GM18508 (cell line): ENCODE measurements around the gene MGRN1.

Source experiments
- ATAC-seq: cut with Tn5 transposase; IDR thresholded peaks from one replicate; pipeline ENCODE4 v1.9.1; 2021; ENCODE audit warnings: moderate number of reproducible peaks; ENCODE audit not compliant: insufficient read depth, unreplicated experiment

The MGRN1 gene

DNA sequence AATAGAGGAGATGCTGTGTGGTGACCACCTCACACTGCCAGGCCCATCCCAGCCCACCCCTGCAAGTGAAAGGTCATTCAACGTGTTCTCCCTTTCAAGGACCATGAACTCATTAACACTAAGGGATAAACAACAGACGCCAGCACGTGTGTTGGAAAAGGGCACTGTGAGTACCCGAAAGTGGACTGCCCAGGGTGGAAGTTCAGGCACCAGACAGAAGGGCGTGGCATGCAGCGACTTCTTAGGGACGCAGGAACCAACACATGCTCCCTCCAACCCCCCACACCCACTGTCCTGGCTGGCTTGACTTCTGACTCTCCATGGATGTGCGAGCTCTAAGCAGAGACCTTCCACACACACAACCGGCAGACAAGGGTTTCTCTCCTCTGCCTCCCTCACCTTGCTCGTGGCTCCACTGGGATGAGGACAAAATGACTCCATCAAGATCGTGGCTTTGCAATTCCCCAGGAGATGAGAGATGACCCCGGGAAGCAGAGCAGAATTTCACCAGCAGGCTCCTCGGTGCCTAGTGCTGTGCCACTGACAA is 20.9 kb upstream of the MGRN1 start:
- ATAC-seq: no peak

DNA sequence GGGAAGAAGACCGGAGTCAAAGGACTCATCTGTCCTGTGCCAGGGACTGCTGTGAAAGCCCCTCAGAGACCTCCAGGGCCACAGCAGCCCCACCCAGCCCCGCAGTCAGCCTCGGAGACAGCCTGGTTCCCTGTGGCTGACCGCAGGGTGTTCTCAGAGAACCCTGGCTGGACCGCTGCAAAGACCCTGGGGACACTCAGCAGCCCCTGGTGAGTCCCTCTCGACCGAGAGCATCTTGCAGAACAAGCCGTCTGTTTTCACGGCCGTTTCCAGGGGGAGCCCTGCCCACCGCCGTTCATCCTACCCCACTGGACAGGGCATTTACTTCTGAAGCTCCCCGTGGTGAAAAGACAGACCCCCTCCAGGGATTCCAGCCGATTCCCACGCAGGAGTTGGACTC is 20.2 kb upstream of the MGRN1 start:
- no peak for ATAC-seq

DNA sequence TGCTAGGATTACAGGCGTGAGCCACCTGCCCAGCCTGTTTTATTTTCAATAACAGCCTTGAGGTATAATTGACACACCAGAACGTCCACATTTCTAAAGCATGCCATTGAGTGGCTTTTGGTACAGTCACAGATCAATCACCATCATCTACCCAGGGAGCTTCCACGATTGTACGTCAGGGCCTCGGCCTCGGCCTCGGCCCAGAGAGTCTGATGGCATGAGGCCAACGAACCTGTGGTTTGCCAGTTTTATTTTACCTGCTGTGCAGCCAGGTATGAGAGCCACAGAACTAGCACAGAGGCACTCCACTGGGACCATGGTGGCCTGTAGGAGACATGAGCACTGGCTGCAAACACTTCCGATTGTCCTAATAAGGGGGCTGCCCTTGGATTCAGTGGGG is 18.3 kb upstream of the MGRN1 start:
- ATAC-seq: no peak

DNA sequence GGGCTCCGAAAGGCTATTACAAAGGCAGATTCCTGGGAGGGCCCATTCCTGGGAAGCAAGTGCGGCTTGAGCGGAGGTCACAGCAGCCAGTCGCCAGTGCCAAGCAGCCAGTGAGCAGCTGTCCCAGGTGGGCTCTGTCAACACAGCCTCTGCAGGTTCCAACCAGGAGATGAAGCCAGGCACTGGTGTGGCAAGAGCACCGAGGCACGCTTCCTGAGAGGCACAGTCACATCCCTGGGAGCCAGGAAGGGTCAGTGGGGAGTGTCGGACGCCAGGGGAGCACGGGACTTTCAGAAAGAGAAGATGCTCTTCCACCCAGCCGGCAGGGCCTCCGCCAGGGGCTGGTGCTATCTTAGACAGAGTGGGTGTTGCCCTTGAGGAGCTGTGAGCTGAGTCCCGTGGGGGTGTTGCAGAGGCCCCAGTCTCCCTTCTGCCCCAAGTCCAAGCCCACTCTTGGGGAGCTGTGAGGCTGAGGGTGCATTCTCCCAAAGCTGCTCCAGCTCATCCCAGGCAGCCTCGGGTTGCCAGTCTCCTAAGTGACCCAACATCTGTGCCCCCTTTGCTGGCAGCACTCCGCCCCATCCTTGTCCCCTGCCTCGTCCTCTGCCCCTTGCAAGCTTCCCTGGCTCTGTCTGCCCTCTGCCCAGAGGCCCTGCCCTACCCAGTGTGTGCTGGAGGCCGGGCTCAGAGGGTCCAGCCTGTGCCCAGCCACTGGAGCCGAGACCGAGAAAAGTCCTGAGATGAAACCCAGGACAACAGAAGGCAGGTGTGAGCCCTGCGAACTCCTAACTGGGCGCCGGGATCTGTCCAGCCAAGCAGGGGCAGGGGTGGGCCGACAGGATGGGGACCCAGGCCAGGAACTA is 16.6 kb upstream of the MGRN1 start:
- no peak for ATAC-seq

DNA sequence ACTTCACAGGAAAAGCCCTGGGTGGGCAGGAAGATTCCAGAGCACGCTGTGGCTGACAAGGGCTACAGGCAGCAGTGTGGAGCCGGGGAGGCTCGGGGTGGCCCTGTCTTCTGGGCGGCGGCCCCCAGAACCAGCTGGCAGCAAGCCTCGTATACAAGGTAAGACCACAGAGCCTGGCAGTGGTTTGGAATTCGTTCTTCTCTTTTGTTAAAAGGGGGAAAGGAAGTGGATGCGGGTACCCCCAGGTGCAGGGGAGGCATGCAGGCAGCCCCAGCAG is 16.0 kb upstream of the MGRN1 start:
- ATAC-seq: no peak

DNA sequence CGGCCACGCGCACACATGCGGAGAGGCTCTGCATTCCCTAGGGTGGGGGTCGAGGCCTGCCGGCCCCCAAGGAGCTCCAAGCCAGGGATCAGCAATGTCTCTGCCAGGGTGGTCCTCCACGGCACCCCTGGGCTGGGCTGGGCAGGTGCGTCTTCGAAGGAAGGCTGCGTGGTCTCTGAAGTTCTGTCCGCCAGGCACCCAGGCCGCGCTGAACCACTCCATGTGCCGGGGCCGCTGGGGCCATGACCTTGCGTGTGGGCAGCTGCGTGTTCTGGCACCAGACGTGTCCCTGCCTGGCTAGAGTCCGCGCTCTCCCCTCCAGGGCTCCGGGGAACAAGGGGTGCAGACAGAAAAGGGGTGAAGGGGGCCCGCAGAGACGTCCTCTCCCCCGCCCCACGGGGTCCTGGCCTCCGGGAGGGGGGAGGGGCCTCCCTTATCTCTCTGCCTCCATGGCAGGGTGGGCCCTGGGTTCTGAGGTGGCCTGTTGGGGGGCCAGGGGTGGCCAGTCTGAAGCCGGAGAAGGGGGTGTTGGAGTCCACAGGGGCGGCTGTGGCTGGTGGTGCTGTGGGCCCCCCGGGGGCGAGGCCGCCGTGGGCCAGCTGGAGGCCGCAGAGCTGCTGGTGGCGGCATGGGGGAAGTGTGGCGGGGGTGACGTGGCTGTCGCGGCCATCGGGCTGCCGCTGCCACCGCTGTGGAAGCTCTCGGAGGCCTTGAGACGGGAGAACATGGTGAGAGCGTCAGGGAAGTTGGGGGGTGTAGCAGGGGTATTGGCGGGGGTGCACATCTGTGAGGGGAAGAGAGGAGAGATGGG is 15.2 kb upstream of the MGRN1 start:
- no peak for ATAC-seq

DNA sequence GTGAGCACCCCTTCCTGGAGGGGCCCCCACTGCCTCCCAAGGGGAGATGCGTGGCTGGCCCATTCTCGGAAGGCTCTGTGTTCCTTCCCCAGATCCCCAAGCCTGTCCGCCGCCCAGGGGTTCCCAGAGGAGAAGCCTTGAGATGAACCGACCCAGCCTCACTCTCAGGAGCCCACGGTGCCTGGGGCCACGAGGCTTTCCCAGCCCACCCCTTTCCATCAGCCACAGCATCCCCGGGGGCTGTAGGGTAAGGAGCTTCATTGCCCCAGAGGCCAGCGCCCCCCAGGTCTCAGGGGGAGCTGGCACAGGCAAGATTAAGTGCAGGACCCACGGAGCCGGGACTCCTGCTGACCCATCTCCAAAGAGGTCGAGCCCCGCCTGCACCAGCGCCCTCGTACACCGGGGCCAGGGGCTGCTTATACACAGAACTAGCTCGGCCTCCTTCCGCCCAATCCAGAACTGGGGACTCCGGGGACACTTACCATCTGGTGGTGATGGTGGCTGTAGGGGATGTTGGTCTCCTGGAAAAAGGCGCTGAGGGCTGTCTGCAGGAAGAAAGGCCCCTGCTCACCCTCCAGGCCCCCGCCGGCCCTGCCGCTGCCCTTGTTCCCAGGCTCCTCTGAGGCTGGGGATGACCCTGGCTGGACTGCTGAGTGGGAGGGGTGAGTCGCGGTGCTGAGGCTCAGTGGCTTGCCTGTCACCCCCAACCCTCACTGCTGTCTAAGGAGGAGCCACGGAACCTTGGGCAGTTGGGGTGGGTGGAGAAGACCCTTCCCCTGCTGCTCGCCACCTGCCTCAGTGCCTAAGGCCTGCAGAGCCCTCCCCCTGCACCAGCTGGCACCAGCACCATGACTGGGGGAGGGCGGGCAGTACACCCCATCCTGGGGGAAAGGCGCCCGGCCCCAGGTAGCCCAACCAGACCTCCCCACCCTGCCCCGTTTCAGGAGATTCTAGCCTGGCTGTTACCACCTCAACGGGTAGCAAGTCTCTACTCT is 14.3 kb upstream of the MGRN1 start:
- ATAC-seq: no peak

DNA sequence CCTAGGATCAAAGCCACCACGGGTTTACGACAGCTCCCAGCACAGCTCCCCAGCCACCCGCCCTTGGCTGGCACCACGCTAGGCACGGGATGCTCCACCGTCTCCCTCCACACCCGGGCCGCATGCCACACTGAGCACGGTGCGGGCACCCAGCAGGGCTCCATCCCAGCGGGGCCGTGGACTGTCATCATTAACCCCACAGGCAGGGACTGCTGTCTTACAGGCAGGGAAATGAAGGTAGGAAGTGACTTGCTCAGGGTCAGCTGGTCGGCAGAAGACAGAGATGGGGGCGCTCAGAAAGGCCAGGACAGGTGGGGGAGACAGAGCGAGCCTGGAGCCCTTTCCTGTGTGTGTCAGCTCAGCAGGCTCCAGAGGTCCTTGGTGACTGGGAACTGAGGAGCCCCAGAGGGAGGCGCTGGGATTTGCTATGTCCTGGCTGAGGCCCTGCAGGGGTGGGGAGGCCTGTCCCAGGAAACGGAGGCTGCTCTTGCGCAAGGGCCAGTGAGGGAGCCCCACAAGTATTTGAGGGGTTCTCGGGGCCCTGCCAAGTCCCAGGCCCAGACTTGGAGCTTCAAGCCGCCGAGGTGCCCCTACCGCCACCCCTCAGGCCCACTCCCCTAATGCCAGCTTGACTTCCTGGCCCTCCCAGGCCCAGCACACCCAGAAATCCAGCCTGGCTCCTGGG is 13.1 kb upstream of the MGRN1 start:
- no peak for ATAC-seq

DNA sequence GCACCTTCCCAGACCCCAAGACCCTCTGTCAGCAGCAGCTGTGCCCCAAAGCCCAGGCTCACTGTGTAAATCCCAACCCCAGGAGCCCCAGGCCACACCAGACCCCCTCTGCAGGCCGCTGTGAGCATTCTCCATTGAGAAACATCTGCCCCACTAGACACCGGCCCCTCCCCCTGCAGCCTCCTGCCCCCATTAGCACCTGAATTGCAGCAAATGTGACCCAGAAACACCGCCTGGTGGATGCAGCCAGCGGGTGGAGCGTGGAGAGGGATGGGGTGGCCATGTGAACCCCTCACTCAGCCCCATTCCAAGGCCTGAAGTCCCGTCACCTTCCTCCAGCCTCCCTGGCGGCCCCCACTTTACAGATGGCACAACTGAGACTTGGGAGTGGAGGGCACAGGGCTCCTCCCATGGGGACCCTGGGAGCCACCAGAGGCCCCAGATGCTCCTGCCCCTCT is 12.1 kb upstream of the MGRN1 start:
- no peak for ATAC-seq

DNA sequence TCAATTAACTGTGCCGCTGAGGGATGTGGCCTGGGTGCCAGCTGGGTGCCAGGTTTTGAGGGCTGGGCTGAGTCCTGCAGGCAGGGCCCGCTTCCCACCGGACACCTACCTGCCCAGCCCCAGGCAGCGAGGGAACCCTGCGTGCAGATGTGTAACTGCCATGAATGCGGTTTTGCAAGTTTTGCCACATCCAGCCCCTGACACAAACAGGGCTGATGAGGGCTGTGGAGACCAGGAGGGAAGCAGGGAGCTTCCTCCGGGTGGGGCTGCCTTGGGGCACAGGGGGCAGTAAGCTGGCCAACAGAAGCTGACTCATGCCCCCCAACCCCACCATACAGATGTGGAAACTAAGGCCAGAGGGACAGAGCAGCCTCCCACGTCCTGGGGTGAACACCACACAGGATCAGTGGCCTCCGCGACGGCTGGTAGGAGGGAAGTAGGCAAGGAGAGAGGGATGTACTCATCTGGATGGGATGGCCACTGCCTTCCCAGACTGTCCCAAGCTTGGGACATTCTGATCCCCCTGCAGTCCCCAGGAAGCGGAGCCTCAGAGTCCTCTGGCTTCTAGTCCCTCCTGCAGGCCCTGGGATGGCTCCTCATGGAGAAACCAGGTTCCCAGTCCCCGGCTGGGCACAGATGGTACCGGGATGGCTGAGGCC is 11.5 kb upstream of the MGRN1 start:
- no peak for ATAC-seq

DNA sequence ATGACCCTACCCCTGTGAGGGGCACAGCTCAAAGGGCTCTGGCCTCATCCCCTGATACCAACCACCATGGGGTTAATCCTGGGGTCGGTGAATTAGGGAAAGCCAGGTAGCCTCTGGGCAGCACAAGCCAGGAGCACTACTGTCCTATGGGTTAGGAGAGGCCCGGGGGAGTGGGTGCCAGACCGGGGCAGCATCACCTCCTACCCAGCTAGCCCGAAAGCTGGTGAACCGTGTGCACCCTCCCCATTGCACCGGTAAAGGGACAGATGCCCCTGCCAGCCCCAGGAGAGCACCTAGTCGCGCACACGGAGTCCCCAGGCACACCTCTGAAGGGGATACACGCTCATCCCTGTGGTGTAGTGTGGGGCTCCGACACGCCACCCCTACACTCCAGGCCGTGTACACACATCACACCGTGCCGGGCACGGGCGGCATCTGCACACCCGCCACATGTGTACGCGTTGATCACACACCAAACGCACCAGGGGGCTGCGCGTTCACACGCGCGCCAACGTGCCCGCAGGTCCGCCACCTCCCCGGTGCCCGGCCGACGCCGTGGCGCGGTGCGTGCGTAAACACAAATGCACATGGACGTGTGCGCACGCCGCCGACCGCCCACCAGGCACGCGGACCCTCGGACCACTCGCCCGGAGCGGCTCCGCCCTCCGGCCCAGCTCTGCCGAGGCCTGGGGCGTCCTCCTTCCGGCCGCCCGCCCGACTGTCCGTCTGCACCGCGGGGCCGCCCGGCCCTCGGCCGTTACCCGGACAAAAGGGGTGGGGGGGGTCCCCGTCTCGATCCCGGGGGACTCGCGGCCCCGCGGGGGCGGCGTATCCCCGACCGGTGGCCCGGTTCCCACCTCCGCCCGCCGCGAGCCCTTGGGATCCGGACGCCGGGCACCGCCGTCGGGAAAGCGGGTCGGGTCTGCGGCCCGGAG is 10.7 kb upstream of the MGRN1 start:
- ATAC-seq: no peak

DNA sequence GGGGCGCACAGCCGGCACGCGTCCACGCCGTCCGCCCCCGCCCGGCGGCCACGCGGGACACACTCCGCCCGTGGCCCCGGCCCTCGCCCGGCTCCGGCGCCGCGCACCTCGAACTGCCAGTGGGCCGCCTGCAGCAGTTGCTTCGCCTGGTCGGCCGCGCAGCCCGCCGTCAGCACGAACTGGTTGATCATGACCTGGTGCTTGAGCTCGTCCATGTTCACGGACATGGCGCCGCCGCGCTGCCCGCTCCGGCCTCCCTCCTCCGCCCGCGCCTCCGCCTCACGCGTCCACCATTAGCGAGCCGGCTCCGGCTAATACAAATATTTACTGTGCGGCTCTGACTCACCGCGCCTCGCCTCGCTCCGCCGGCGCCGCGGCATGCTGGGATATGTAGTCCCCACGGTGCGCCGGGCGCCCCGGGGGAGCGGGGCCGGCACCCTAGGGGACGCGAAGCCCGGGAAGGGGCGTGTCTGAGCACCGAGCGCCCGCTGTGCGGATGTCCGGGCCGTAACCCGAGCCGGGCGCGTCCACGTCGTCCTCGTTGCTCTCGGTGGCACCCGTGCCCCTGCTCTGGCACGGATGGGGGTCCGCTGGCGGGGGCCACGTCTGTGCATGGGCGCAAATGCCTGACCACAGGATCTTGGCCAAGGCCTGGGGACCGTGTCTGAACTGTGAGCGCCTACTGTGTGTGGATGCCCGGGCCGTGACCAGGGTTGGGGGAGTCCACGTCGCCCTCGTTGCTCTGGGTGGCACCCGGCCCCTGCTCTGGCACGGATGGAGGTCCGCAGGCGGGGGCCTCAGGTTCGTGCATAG is 9.8 kb upstream of the MGRN1 start, which contains the start of gene UBALD1:
TSS of gene UBALD1 (minus strand) at position 318 of the 813 bp plus-strand sequence. CDS start at position 227, 91 bp downstream.
- no peak for ATAC-seq

DNA sequence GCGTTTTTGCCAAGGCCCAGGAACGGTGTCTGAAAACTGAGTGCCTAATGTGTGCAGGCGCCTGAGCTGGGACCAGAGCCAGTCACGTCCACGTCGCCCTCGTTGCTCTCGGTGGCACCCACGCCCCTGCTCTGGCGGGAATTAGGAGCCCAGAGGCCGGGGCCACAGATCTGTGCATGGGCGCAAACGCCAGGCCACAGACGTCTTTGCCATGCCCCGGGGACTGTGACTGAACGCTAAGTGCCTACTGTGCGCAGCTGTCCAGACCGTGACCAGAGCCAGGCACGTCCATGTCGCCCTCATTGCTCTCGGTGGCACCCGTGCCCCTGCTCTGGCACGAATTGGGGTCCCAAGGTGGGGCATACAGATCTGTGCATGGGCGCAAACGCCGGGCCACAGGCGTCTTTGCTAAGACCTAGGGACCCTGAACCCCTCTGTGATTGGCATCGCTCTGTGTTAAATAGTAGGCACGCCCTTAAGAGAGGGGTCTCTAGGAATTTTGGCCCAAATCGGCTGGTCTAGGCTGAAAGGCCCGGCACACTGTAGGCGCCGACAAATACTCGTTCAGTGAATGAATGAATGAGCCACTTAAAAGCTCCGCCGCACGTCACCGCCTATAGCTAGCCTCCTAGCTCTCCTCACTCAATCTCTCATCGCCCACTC is 9.1 kb upstream of the MGRN1 start:
- ATAC-seq: no peak

DNA sequence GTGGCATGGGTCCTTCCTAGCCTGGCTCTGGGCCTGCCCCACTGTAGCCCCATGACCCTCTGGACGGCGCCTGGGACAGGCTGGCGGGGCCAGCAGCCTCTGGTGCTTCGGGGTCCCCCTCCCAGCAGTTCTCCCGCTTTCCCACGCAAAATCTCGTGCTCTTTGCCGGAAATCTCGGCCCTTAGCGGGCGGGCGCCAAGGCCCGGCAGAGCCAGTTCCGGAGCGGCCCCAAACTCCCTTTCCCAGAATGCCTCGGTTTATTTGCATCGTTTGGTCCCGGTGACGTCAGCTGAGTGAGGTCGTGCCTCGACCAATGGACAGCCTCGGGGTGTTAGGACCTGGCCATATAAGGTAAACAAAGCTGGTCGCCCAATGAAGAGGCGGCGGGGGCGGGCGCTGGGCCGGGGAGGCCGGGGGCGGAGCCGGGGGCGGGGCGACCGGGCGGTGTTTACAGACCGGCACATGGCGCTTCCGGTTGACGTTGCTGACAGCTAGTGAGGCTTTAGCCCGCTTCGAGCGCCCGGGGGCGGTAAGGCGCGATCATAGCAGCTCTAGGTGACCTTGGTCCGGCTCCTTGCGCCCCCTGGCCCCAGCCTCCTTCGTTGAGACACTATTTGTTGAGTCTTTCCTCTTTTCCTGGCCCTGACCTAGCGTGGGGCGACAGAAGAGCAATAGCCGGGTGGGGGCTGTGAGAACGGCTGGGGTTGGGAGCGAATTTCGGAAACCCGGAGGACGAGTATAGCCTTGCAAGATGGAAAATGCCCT is 8.4 kb upstream of the MGRN1 start:
- peak; percentile 73 for ATAC-seq

DNA sequence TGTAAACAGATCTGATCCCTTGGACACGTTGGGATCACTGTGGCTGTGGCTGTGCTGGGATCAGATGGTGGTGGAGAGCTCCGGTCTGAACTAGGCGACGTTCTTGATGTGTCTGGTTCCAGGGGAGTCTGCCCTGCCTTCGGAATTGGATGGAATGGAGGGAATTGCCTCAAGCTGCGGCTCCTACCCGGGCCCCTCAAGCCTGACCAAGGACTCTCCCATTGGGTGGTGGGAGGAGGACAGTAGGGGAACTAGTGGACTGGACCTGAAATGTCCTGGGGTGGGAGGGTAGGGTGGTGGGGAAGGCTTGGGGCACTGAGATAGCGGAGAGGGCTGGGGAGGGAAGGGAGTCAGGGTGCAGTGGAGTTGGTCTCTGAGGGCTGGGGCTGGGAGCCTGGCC is 6.7 kb upstream of the MGRN1 start:
- ATAC-seq: no peak
